SU-DHL-6 (cell line): ENCODE measurements around the gene ASCC2.

ENCODE experiments used
- H2AFZ ChIP-seq: fragments of 200-600 bp; sonication (generic); 2 replicates; pipeline ENCODE4 v1.6.1; 2014; ENCODE audit warnings: low read depth, mild to moderate bottlenecking, moderate library complexity, mixed read lengths, antibody characterized with exemption, low read length; ENCODE audit not compliant: severe bottlenecking
- H3F3A ChIP-seq: fragments of 200-600 bp; shearing (Covaris generic); 2 replicates; pipeline ENCODE4 v1.6.0; 2016; ENCODE audit warnings: antibody characterized with exemption, mild to moderate bottlenecking; ENCODE audit not compliant: insufficient read depth
- H3K27ac ChIP-seq: fragments of 200-600 bp; sonication (generic); 2 replicates; pipeline ENCODE4 v1.5.1; 2016; ENCODE audit warnings: low read depth, mild to moderate bottlenecking, low read length, moderate library complexity, mixed read lengths
- H3K27me3 ChIP-seq: fragments of 200-600 bp; sonication (generic), shearing (Covaris generic); 2 replicates; pipeline ENCODE4 v1.6.0; 2014; ENCODE audit warnings: mild to moderate bottlenecking, low read length
- H3K36me3 ChIP-seq: fragments of 200-600 bp; sonication (generic); 2 replicates; pipeline ENCODE4 v1.6.1; 2014; ENCODE audit warnings: mild to moderate bottlenecking, low read length, mixed read lengths
- H3K4me2 ChIP-seq: fragments of 300-600, 200-600 bp; shearing (Covaris generic), sonication (generic); 2 replicates; pipeline ENCODE4 v1.6.0; 2014; ENCODE audit warnings: low read length, low read depth, mild to moderate bottlenecking; ENCODE audit not compliant: poor library complexity, severe bottlenecking
- H3K4me3 ChIP-seq: fragments of 200-600 bp; sonication (generic); 2 replicates; pipeline ENCODE4 v1.5.1; 2014; ENCODE audit warnings: antibody characterized with exemption, low read length, mild to moderate bottlenecking, mixed read lengths; ENCODE audit not compliant: insufficient read depth, poor library complexity, severe bottlenecking
- H3K79me2 ChIP-seq: fragments of 200-600 bp; sonication (generic); 2 replicates; pipeline ENCODE4 v1.6.1; 2014; ENCODE audit warnings: mild to moderate bottlenecking, low read length, moderate library complexity; ENCODE audit not compliant: insufficient read depth
- H3K9ac ChIP-seq: fragments of 200-600 bp; sonication (generic); 2 replicates; pipeline ENCODE4 v1.7.0; 2014; ENCODE audit warnings: mild to moderate bottlenecking, low read length
- H3K9me2 ChIP-seq: fragments of 200-600 bp; sonication (generic); replicated peaks from 2 replicates; pipeline ENCODE4 v1.6.1; 2014; ENCODE audit warnings: low read length; ENCODE audit not compliant: insufficient read depth
- H3K9me3 ChIP-seq: fragments of 200-600 bp; sonication (generic); 2 replicates; pipeline ENCODE4 v1.6.1; 2014; ENCODE audit warnings: low read length, mixed read lengths; ENCODE audit not compliant: insufficient read depth
- H4K20me1 ChIP-seq: fragments of 200-600 bp; sonication (generic); 2 replicates; pipeline ENCODE4 v1.6.1; 2014; ENCODE audit warnings: low read depth, mild to moderate bottlenecking, antibody characterized with exemption, low read length, moderate library complexity, mixed read lengths
- CTCF ChIP-seq: fragments of 200-600 bp; sonication (generic); IDR thresholded peaks from one replicate; pipeline ENCODE4 v1.5.1; 2017; ENCODE audit warnings: antibody characterized with exemption, mild to moderate bottlenecking, low read length, moderate library complexity; ENCODE audit not compliant: insufficient read depth, poor library complexity, severe bottlenecking
- EZH2phosphoT487 ChIP-seq: fragments of 200-600 bp; sonication (generic), shearing (Covaris generic); conservative IDR thresholded peaks from 2 replicates; pipeline ENCODE4 v1.6.1; 2018; ENCODE audit warnings: mild to moderate bottlenecking, antibody characterized with exemption, low read length, moderate library complexity, mixed read lengths

ASCC2 gene

GRCh38 chr22:29885610-29886009, 47.5 kb upstream of the ASCC2 start:
- H3K27ac ChIP-seq = no peak overlapping the region
- H3K79me2 ChIP-seq = peaks cover 8% of the 10 kb centered on the region; the same call in 1 of the 2 replicates
- no peaks in the 10 kb centered on the region for H3K36me3 ChIP-seq
- H3K27me3 ChIP-seq = no peaks in the 10 kb centered on the region
- TF ChIP-seq EZH2phosphoT487 (no peak), CTCF (no peak)
- H3K9me2 ChIP-seq = no peaks in the 10 kb centered on the region
- no peaks in the 10 kb centered on the region for H3K9me3 ChIP-seq
- H3K4me2 ChIP-seq = no peak overlapping the region
- no peak overlapping the region for H2AFZ ChIP-seq
- 0 out of 2 replicates have a peak, but pooled peaks cover 10% of the 10 kb centered on the region for H4K20me1 ChIP-seq
- no peak overlapping the region for H3K9ac ChIP-seq
- no peaks in the 10 kb centered on the region for H3F3A ChIP-seq
- no peak overlapping the region for H3K4me3 ChIP-seq

- Histone ChIP-seq H3K79me2 (peaks cover 3% of the 10 kb centered on the region; the same call in 1 of the 2 replicates), H3K27ac (no peak overlapping the region), H3K36me3 (no peaks in the 10 kb centered on the region), H2AFZ (peak overlapping the region; percentile 90), H3K4me3 (peak overlapping the region; percentile 83), H3K27me3 (no peaks in the 10 kb centered on the region), H3F3A (no peaks in the 10 kb centered on the region), H3K4me2 (peak overlapping the region; percentile 72), H3K9me2 (no peaks in the 10 kb centered on the region), H4K20me1 (0 out of 2 replicates have a peak, but pooled peaks cover 10% of the 10 kb centered on the region), H3K9ac (peak overlapping the region; percentile 79), H3K9me3 (no peaks in the 10 kb centered on the region)
- TF ChIP-seq EZH2phosphoT487 (no peak), CTCF (no peak)
Measured at GRCh38 chr22:29883775-29884097, 45.7 kb upstream of the ASCC2 start.

GRCh38 chr22:29883045-29883774, 45.1 kb upstream of the ASCC2 start, which contains the start of gene MTMR3:
Gene MTMR3 (plus strand): TSS chr22:29883174. CDS start chr22:29971060, 87,886 bp downstream.
- Histone ChIP-seq H3F3A (no peaks in the 10 kb centered on the region), H3K9me3 (no peaks in the 10 kb centered on the region), H3K9me2 (no peaks in the 10 kb centered on the region), H3K36me3 (no peaks in the 10 kb centered on the region), H3K27ac (peak within 1 kb of the TSS; percentile 28; the same call in 1 of the 2 replicates), H3K79me2 (peaks cover 3% of the 10 kb centered on the region; the same call in 1 of the 2 replicates), H3K4me3 (peak within 1 kb of the TSS; percentile 83), H4K20me1 (0 out of 2 replicates have a peak, but pooled peaks cover 10% of the 10 kb centered on the region), H3K4me2 (peak within 1 kb of the TSS; percentile 72), H2AFZ (peak within 1 kb of the TSS; percentile 90), H3K9ac (peak within 1 kb of the TSS; percentile 79), H3K27me3 (no peaks in the 10 kb centered on the region)
- TF ChIP-seq CTCF (peak; percentile 18), EZH2phosphoT487 (no peak)
